Suppressor macrophage treated with lipopolysaccharide for 1 hour (primary cell): ENCODE measurements around the gene CELF4.

Experiments
- DNase-seq, 3 donors: peaks; one replicate each; pipeline ENCODE4 v3.0.0-alpha.2; 2020 to 2022

Gene CELF4

DNA sequence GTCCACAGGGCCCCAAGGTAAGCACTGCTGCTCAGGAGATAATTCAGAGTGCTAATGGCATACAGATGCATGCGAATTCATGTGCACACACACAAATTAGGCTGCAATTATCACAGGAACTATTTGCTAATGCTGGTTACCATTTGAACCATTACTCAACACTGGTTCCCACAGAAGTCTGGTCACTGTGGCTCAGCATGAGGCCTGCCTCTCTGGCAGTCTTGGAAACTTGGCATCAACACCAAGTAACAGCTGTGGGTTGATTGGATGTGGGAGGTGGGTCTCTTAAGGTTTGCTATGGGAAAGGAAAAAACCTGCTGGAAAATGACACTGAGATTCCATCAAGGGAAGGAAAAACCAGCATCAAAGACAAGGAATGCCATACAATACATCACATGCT, 105.0 kb downstream of the CELF4 start:
- no peak for DNase-seq

- DNase-seq: no peak
Measured at GRCh38 chr18:37458697-37459096, 106.9 kb downstream of the CELF4 start.

GRCh38 chr18:37457753-37458152, 107.8 kb downstream of the CELF4 start:
- no peak for DNase-seq

DNA sequence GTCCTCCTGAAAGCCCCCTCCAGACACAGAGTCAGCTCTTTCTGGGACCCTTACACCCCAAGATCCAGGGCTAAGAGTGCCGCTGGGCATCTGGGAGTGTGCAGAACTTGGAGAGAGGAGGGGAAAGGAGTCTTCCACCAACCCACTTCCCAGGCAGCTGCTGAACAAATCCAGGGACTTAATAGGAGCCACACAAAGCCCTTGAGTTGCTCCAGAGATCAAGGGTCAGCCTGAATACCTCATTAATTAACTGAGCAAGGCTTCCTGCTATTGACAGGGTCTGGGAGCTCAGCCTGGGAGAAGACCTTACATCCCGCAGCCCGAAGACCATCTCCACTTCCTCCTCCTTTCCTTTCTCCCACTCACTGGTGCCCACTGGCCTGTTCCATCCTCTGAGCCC, 108.3 kb downstream of the CELF4 start:
- no peak for DNase-seq

DNA sequence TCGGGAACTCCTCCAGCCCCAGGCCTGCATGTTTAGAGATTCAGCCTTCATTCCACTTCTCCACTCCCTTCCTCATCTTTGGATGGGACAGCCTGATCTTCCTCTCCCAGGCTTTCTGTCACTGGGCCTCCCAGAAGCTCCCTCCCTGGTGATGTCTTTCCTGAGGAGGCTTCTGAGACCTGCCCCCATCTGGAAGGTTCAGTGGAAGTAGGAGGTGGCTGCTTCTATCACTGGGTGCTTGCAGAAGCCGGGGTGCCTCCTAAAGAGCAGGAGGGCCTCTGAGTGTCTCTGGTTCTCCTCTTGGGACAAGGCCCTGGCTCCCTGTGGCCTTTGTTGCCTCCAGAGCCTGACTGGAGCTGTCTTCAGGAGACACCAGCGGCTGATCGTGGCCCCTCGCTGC, 108.7 kb downstream of the CELF4 start:
- no peak for DNase-seq

GRCh38 chr18:37456395-37456794, 109.2 kb downstream of the CELF4 start:
- DNase-seq: no peak

GRCh38 chr18:37453752-37454151, 111.8 kb downstream of the CELF4 start:
- no peak for DNase-seq

- DNase-seq: no peak
Measured at GRCh38 chr18:37452682-37453385, 112.8 kb downstream of the CELF4 start.

GRCh38 chr18:37452015-37452414, 113.6 kb downstream of the CELF4 start:
- no peak for DNase-seq

- DNase-seq: no peak
Measured at GRCh38 chr18:37451239-37451825, 114.3 kb downstream of the CELF4 start.

DNA sequence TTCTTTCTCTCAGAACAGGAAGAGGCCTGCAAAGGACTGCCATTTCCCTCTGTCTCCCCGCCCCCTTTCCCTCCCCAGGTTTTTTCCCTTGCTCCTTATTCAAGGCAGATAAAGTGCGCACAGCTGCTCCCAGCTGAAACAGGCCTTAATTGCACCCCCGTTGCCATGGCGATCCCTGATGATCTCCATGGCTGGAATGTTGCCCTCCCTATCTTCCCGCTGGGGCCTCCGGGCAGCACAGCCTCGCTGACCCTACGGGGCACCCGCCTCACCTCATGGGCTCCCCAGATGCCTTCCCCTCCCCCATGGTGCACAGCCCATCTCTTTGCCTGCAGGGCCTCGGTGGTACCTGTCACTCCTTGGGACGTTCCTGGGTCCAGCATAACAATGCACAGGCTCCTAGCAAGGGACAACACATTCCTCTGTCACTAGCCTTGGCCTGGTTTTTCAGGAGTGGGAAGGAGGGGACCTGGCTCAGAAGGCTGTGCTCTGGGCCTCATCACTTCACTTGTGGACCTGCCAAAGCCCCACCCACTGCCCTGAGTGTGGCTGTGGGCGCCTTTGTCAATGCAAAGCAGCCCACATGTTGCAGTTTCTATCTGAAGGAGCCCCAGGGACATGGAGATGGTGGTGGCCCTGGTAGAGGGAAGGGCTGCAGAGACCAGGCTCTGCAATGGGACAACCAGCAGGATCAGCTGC, 115.0 kb downstream of the CELF4 start:
- no peak for DNase-seq

- DNase-seq: no peak
Measured at GRCh38 chr18:37449618-37450017, 116.0 kb downstream of the CELF4 start.

GRCh38 chr18:37448946-37449345, 116.7 kb downstream of the CELF4 start:
- DNase-seq: no peak

GRCh38 chr18:37447962-37448888, 117.4 kb downstream of the CELF4 start:
- no peak for DNase-seq

GRCh38 chr18:37445836-37446235, 119.8 kb downstream of the CELF4 start:
- DNase-seq: no peak

DNA sequence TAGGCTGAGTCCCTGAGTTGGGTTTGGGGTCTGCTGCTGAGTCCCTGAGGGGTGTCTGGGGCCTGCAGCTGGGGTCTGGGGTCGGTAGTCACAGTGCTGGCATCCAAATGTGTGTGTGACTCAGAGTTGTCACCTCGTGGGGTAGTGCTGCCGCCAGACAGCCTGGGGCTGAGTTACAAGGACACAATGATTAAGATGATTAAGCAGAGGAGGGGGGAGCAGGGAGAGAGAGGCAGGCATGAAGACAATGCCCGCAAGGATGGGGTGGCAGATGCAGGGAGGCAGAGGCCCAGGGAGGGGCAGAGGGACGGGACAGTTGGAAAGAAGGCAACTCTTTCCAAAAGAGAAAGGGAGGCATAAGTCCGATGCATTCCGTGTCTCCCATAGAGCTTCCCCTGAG, 120.2 kb downstream of the CELF4 start:
- DNase-seq: no peak

GRCh38 chr18:37443325-37444055, 122.1 kb downstream of the CELF4 start:
- no peak for DNase-seq

DNA sequence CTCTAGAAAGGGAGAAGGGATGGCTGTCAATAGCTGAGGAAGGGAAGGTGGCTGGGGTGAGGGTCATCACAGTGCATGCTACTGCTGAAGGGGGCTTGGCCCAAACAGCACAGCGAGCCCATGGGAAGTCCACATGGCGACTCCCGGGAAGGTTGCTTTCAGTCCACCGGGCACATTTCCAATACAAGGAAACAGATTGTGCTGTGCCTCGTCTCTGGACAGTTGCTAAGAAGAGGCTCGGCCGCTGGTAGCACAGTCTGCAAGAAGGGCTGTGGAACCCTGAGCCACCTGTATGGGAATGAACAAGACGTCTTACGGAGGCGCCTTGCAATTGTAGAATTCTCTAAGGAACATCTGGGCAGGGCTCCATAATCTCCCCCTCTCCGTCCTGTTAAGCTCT, 123.1 kb downstream of the CELF4 start:
- DNase-seq: no peak

DNA sequence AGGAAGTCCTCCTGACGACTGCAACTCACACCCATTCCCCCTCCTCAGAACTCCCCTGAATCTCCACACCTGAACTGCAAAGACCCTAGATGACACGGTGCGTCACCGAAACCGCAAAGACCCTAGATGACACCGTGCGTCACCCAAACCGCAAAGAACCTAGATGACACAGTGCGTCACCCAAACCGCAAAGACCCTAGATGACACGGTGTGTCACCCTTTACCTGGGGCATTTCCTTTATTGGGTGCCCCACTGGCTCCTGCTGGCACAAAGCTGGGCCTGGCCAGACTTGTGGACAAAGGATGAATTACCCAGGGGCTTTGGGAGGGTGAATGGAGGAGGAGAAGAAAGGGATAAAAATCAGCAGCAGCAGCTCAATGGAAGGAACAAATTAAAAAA, 123.8 kb downstream of the CELF4 start:
- DNase-seq: no peak

GRCh38 chr18:37440206-37440605, 125.4 kb downstream of the CELF4 start:
- DNase-seq: no peak

DNA sequence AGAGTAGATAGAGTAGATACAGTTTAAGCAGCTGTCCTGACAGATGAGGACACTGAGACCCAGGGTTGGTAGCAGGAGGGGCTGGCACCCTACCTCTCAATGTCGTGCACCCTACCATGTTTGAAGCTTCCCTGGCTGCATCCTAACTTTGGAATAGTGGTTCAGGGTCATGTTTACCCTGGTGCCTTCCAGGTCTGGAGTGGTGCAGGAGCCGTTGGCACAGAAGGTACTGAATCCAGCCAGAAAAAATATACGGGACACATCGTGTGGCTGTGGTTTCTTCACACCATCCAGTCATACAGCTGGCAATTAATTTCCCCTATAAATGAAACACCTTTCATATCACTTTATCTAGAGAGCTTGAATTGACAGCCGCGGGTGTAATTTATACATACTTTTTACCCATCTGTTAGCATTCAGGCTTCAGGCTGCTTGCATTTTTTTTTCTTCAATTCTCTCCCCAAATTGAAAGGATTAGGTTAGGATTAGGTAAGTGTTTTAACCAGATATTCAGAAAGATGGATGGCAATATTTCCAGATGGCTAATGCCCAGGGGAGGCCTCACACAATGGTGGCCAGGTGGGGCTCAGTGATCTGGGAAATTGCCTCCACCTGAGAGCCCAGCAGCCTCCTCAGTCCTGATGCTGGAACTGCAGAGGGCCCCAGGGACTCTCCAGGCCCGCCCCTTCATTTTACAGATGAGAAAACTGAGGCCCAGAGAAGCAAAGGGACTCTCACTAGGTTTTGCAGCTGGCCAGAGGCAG, 127.0 kb downstream of the CELF4 start:
- DNase-seq: no peak

DNA sequence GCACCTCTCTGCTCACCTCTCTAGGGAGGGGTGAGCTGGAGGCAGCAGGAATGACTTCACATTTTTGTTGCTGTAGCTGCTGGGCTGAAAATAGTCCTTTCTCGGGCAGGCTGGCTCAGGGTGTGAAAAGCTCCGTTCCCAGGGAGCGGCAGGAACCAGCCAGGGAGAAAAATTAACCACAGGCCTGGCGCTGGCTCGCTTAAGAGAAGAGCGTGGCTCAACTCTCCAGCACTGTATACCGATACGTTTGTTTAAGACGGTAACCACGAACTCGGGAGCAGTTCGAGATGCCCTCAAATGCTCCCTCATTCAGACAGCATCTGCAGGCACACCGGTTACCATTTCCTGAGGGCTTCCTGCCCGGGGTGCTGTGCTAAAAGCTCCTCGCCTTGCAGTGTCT, 129.6 kb downstream of the CELF4 start:
- no peak for DNase-seq
